KBM-7 (cell line): ENCODE results near the gene CKAP4.
"Not testable (repeated sequence)": the region's sequence is repeated elsewhere in the genome, so short reads cannot be mapped to it uniquely, and the experiment has no call there.

Source experiments
- DNase-seq: peaks from one replicate; pipeline ENCODE4 v3.0.0-alpha.2; 2015
- in situ Hi-C: fragments of 300-500 bp; cut with MboI; formaldehyde crosslinking; loops from 2 replicates; pipeline ENCODE4 v1.14.3; 2020; ENCODE audit warnings: low sequenced_read_pairs, low pct_unique_long_range_greater_than_20kb, mixed read lengths

CKAP4 gene, protein sequence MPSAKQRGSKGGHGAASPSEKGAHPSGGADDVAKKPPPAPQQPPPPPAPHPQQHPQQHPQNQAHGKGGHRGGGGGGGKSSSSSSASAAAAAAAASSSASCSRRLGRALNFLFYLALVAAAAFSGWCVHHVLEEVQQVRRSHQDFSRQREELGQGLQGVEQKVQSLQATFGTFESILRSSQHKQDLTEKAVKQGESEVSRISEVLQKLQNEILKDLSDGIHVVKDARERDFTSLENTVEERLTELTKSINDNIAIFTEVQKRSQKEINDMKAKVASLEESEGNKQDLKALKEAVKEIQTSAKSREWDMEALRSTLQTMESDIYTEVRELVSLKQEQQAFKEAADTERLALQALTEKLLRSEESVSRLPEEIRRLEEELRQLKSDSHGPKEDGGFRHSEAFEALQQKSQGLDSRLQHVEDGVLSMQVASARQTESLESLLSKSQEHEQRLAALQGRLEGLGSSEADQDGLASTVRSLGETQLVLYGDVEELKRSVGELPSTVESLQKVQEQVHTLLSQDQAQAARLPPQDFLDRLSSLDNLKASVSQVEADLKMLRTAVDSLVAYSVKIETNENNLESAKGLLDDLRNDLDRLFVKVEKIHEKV

DNA sequence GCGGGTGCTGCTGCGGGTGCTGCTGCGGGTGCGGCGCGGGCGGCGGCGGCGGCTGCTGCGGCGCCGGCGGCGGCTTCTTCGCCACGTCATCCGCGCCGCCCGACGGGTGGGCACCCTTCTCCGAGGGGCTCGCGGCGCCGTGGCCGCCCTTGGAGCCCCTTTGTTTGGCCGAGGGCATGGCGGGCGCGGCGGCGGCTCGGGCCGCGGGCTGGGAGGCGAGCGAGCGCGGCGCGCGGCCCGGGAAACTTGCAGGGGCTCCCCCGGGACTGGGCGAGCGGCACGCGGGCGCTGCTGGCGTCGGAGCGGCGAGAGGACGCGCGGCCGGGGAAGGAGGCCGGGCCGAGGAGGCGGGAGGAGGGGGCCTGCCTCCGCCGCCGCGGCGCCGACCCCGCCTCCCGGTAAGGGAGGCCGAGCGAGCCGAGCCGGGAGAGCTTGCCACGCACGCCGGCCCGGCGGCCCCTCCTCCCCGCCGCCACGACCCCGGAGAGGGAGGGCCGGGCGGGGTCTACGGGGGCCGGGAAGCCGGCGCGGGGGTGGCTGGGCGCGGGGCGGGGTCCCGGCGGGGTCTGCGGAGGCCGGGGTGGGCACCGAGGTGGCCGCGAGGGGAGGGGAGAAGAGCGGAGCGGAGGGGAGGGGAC, at the start of gene CKAP4:
CKAP4 (minus strand) TSS at position 347 of the 638 bp plus-strand sequence; CDS start at position 178, 169 bp downstream.
- in situ Hi-C loops: loop anchor here (25.0 kb wide), 2 partner anchors 115 to 665 kb away; partner anchors contain the start of gene POLR3B
- DNase-seq: peak; percentile 36

DNA sequence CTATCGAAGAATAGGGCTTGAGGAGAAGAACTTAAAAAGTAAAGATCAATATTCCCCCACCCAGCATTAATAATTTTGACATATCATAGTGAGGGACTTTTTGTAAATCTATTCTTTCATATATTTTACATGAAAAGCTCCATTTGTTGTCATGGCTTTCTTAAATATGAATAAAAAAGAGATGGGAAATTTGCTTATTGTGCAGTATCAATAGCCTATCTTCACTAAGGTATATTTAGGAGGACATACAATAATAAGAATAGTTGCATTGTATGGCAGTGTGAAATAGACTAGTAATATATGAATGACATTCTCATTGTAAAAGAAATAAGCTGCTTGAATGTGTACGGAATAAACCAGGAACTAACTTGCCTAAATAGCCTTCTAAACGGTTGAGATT, 49.3 kb upstream of the CKAP4 start:
- in situ Hi-C loops: no loop called here
- no peak for DNase-seq

DNA sequence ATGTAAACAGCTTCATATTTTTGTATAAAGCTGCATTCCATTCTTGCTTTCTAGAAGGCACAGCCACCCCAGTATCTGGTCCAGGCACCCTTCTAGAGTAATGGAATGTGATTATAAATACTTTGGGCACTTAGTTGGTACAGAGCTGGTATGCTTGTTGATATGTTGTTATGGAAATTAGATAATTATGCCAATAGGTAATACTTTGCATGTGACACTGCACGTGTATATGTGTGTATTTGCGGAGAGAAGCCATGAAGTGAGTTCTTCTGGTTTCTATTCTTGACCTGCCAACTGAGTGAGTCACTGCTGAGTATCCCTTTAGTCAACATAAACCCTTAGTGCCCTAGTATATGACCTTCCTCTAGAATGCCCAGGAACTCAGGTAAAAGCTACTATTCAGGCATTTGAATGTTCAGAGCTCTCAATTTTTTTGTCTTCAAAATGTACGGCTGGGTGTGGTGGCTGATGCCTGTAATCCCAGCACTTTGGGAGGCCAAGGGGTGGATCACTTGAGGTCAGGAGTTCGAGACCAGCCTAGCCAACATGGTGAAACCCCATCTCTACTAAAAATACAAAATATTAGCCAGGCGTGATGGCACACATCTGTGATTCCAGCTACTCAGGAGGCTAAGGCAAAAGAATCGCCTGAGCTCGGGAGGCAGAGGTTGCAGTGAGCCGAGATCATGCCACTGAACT, 48.5 kb upstream of the CKAP4 start:
- no peak for DNase-seq
- in situ Hi-C loops: no loop called here

DNA sequence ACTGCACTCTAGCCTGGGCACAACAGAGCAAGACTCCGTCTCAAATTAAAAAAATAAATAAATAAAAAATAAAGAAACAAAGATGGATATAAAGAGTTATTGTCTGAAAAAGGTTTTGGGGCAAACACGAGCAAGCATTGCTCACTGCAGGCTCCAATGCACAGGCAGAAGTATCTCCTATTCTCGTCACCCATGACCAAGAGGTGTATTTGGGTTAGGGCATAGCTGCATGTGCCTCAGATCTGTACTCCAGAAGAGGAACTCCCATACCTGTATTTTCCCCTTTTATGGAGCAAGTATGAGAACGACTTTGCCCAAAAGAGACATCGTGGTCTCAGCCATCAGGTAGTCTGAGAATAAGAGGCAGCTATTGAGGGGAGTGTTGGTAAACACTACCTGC, 44.5 kb upstream of the CKAP4 start:
- in situ Hi-C loops: no loop called here

DNA sequence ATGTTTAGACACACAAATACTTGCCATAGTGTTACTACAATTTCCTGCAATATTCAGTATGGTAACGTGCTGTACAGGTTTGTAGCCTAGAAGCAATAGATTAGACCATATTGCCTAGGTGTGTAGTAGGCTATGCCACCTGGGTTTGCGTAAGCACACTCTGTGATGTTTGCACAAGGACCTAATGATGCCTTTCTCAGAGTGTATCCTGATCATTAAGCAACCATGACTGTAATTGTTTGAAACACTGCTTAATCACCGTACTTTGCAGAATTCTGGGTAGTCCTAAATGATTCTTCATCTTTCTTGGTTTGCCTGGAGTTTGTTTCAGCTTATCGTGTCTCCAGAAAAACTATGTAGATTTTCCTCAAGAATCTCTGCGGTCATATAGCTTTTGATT, 43.5 kb upstream of the CKAP4 start:
- no peak for DNase-seq
- in situ Hi-C loops: no loop called here

More for the DNA sequence above, 44.5 kb upstream of the CKAP4 start:
- no peak for DNase-seq

DNA sequence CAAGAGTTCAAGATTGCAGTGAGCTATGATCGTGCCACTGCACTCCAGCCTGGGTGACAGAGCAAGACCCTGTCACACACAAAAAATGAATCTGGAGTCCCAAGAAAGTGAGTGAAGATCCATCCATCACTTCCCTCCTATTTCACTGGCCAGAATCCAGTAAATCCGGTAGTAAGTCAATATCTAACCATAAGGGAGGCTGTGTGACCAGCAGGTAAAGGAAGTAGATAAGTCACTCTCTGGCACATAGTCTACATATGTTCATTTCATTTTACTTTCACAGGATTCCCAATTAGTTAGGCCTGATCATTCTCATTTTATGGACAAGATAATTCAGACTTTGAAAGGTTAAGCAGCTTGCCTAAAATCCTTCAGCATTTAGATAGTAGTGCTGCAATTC, 42.8 kb upstream of the CKAP4 start:
- in situ Hi-C loops: no loop called here
- no peak for DNase-seq

DNA sequence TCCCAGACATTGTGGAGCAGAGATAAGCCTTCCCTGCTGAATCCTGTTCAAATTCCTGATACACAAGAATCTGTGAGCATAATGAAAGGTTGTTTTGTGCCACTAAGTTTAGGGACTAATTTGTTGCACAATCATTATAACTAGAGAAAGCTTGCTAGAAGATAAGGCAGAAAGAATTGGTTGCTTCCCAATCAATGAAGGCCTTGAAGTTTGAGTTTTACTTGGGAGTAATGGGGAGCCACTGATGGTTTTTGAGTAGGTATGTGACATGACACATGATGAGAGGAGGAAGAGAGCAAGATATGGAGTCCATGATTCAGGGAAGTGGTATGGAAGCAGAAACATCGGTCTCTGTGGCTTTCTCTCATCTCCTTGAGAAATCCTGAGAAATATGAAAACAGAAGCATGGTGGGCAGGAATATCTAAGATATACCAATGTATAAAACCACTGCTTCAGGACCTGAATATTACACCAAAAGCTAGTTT, 41.4 kb upstream of the CKAP4 start:
- DNase-seq: no peak
- in situ Hi-C loops: no loop called here

DNA sequence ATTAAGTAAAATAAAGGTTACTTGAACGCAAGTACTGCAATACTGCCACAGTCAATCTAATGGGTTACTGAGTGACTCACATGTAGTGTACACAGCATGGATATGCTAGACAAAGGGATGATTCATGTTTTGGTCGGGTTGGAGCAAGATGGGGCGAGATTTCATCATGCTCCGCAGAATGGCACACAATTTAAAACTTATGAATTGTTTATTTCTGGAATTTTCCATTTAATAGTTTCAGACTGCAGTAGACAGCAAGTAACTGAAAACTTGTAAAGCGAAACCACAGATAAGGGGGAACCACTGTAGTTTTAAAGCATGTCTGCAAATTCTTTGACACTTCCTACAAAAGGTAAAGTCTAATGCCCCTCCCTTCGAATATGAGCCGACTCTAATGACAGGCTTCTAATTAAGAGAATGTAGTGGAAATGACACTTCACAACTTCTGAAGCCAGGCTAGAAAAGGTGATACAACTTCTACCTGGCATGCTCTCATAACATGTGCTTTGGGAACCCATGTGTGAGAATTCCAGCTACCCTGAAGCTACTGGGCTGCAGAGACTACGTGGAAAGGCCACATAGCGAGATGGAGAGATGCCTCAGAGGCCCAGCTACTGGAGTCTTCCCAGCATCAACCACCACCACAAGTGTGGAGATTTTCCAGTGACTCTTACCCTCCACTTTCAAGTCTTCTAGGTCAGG, 40.8 kb upstream of the CKAP4 start:
- no peak for DNase-seq
- in situ Hi-C loops: no loop called here

DNA sequence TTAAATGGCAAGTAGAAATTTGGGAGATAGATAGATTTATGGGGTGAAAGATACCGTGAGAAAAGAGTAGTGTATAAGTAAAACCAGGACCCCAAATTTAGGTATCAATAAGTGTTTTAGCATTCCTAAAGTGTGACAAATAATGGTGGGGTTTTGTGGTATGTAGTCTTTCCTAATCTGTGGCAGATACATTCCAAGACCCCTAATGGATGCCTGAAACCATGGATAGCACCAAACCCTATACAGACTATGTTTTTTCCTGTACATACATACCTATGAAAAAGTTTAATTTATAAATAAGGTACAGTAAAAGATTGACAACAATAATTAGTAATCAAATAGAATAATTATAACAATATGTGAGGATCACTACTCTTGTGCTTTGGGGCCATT, 40.3 kb upstream of the CKAP4 start:
- no peak for DNase-seq
- in situ Hi-C loops: no loop called here

DNA sequence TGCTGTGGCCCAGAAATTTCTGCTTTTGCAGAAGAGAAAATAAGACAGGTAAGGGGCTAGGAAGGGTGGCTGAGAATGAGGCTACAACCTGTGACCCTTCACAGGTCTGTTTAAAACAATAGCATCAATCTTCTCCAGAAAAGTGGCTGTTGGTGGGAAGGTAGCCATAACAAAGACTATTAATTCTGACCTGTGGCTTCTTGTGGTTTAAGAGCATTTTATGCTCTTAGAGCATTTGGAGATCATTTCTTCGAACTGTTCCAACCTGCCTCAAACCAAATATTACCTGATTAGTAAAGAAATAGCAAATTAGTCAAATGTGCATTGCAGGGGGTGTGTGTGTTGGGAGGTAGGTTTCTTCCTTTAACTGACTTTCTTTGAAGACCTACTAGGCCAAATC, 39.5 kb upstream of the CKAP4 start:
- no peak for DNase-seq
- in situ Hi-C loops: no loop called here

DNA sequence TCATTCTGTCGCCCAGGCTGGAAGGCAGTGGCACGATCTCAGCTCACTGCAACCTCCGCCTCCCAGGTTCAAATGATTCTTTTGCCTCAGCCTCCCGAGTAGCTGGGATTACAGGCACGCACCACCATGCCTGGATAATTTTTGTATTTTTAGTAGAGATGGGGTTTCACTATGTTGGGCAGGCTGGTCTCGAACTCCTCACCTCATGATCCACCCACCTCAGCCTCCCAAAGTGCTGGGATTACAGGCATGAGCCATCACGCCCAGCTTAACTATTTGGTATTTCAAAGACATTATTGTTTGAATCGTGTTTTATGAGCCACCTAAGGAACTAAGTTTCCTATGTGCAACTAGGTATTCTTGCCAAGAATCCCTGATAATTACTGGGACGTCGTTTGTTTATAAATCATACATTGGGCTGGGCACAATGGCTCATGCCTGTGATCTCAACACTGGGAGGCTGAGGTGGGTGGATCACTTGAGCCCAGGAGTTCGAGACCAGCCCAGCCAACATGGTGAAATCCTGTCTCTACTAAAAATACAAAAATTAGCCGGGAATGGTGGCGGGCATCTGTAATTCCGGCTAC, 38.8 kb upstream of the CKAP4 start:
- in situ Hi-C loops, DNase-seq: not testable (repeated sequence)

DNA sequence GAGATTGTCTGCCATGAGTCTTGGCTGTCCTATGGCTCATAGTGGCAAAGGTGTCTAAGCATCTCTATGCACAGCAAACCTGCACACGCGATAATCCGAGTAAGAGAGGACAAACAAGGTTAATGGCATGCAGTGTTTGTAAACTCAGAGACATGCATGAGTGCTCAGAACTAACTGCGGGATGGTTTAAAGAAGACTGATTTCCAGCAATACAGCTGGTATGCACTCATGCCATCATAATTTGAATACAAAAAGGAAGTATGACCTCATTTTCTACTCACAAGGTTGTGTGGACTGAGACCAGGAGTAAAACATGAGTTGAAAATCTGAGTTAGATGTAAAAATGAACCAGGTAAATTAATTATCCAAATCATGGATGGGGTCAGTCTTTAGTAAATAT, 38.2 kb upstream of the CKAP4 start:
- in situ Hi-C loops: no loop called here
- no peak for DNase-seq

DNA sequence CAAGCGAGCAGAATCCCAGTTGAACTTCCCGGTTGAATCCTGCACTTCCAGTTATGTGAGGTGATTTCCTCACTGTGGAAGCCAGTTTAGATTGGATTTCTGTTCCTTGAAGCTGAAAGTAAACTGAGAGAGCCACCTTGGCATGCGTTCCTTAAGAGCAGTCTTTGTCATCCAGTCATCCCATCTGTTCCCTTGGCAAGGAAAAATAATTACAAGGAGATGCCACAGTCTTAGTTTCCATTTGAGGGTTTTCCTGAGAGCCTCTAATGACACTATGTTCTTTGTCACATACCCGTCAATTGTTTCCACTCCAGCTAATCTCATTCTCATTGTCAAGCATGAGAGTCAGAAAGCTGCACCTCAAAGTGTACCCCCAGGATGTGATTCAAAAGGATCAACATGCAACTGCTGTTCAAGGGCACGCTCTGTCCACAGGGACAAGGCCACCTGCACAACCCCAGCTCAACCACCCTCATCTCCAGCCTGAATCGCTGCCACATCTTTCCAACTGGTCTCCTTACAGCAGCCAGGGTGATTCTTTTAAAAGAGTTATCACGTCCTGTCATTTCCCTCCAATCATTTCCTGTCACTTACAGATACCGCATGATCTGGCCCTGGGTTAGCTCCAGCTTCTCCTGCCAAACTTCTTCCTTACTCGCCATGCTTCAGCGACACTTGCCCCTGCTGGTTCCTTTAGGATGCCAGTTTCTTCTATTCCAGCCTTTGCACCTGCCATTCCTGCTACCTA, 36.7 kb upstream of the CKAP4 start:
- in situ Hi-C loops: no loop called here
- no peak for DNase-seq

DNA sequence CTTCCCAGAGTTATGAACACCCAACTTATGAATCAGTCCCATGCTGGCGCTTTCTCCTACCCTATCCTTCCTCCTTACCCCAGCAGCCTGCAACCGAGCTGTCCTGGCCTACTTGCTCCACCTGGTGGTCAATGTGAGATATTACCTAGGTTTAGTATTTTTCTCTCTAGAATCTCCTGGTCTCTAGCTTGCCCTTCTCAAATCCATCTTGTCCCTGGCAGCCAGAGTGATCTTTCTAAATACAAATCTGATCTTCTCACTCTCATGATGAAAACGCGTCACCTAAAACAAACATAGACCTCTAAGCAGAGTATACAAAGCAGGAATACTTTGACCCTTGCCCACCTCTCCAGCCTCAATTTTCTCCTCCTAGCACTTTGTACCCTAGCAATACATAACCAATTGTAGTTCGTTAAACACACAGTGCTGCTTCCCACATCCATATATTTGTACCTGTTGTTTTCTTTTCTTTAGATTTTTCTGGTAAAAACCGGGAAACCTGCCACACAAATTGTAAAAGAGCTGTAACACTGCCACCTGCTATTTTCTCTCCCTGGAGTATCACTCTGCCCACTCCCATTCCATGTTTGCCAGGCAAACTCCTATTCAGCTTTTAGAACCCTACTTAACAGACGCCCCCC, 34.8 kb upstream of the CKAP4 start:
- in situ Hi-C loops: no loop called here
- peak; percentile 66 for DNase-seq

DNA sequence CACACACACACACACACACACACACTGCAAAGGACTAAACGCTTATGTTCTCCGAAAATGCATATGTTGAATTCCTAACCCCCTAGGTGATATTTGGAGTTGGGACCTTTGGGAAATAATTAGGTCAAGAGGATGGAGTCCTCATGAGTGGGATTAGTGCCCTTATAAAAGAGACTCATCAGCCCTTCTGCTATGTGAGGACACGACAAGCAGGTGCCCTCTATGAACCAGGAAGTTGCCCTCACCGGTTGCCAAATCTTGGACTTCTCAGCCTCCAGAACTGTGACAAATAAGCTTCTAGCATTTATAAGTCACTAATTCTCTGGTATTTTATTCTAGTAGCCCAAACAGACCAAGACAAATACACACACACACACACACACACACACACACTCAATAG, 34.0 kb upstream of the CKAP4 start:
- in situ Hi-C loops: no loop called here

DNA sequence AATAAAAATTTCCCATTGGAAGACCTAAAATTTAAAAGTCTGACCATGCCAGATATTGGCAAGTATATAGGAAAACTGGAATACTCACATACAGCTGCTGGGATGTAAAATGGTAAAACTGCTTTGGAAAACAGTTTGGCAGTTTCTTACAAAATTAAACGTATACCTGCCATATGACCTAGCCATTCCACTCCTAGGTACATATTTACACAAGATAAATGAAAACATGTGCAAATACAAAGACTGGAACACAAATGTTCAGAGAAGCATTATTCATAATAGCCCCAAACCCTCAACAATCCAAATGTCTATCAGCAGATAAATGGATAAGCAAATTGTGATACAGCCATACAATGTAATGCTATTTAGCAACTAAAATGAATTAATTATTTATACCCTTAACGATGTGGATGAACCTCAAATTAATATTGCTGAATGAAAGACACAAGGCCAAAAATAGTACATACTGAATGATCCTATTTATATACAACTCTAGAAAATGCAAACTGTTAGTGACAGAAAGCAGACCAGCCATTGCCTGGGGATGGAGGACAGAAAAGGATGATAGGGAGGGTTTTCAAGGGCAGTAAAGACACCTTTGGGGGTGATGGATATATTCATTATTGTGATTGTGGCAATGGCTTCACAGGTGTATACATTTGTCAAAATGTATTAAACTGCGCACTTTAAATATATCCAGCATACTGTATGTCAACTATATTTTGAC, 33.4 kb upstream of the CKAP4 start:
- DNase-seq: no peak
- in situ Hi-C loops: no loop called here

More for the DNA sequence above, 34.0 kb upstream of the CKAP4 start:
- DNase-seq: no peak

DNA sequence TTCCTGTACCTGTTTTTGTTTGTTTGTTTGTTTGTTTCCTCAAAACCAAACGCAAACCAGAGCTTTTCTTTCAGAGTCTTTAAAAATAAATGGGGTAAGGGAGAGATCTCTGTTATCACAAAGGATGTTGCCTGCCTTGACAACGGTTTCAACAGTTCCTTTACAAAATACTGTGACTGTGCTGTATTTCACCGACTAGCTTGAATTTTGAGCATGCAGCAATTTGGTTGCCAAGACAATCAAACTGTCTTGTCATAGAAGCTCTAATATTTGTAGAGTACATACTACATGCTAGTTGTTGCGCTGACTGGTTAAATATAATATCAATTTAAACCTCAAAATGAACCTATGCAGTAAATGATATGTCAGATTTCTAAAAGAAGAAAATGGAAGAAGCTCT, 32.3 kb upstream of the CKAP4 start:
- no peak for DNase-seq
- in situ Hi-C loops: no loop called here
